Thyroid gland (tissue), 4 donors: ENCODE results near the gene BEND6. TPM values are rescaled to one million over a fixed set of nuclear protein-coding genes. Genes with fewer than 3 reads are reported as not detected.

Source experiments
- DNase-seq, 2 donors: peaks; one replicate each; pipeline ENCODE4 v3.0.0-alpha.2; 2019
- H3K27ac ChIP-seq, 3 donors: fragments of 200-600 bp; sonication (generic); 1 replicate in 2 of 3; 2 replicates in 1 of 3; pipeline ENCODE4 v1.5.1; 2016 to 2019; ENCODE audit warnings: mild to moderate bottlenecking in 1 of 3, moderate library complexity in 1 of 3
- H3K27me3 ChIP-seq: fragments of 200-600 bp; sonication (generic); one replicate; pipeline ENCODE4 v1.5.1; 2019
- H3K36me3 ChIP-seq, 2 donors: fragments of 200-600 bp; sonication (generic); one replicate each; pipeline ENCODE4 v1.5.1; 2016 to 2019
- H3K4me1 ChIP-seq, 2 donors: fragments of 200-600 bp; sonication (generic); one replicate each; pipeline ENCODE4 v1.5.1; 2017 to 2019
- H3K4me3 ChIP-seq, 3 donors: fragments of 200-600 bp; sonication (generic); replicated peaks in 1 of 3; 1 replicate in 2 of 3; 2 replicates in 1 of 3; pipeline ENCODE4 v1.5.1; 2016; ENCODE audit warnings: mild to moderate bottlenecking in 1 of 3
- H3K9me3 ChIP-seq: fragments of 200-600 bp; sonication (generic); one replicate; pipeline ENCODE4 v1.5.1; 2017
- POLR2A ChIP-seq, 2 donors: fragments of 450-650 bp; IDR thresholded peaks; one replicate each; pipeline ENCODE4 v1.6.1; 2017; ENCODE audit warnings: antibody characterized with exemption in 2 of 2, mild to moderate bottlenecking in 2 of 2, moderate library complexity in 1 of 2
- intact Hi-C: fragments of 100-400 bp; cut with DNase I; formaldehyde crosslinking; loops from one replicate; pipeline ENCODE4 v1.15.1; 2023
- small RNA-seq: library from RNA; depleted of rRNA; stranded (forward); fragments of <200 nt; gene quantifications from one replicate; pipeline ENCODE3, GENCODE V24; 2016
- total RNA-seq, 4 donors: library from RNA; depleted of rRNA; stranded (reverse); fragments of >200 nt; gene quantifications; one replicate each; pipeline ENCODE4 v1.2.3, GENCODE V29; 2016
- TF ChIP-seq, protein P1 (sequence below), 6 experiments: fragments of 200-600 bp in 3 of 6; fragments of 450-650 bp in 3 of 6; sonication (generic) in 3 of 6; IDR thresholded peaks; one replicate each; pipeline ENCODE4 v1.5.1; 2016 to 2019; ENCODE audit warnings: antibody characterized with exemption in 6 of 6, mild to moderate bottlenecking in 2 of 6, inconsistent platforms in 1 of 6, moderate library complexity in 1 of 6

BEND6 gene
- total RNA-seq, 4 donors from 2014 or later = 1.1 to 7.1 (median 3.0) TPM

DNA sequence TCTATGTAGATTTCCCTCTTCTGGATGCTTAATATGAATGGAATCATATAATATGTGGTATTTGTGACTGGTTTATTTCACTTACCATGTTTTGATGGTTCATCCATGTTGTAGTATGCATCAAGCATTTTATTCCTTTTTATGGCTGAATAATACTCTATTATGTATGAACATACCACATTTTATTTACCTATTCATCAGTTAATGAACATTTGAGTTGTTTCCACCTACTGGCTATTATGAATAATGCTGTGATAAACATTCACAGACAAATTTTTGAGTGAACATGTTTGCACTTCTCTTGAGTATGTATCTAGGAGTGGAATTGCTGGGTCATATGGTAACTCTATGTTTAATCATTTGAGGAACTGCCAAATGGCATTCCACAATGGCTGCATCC is 120.2 kb downstream of the BEND6 start:
- intact Hi-C loops = no loop called here
- no peak overlapping the region for H3K4me3 ChIP-seq
- DNase-seq = no peak
- H3K27me3 ChIP-seq = no peaks in the 10 kb centered on the region
- no peak overlapping the region for H3K27ac ChIP-seq
- no peaks in the 10 kb centered on the region for H3K9me3 ChIP-seq
- no peaks in the 10 kb centered on the region for H3K4me1 ChIP-seq
- TF ChIP-seq POLR2A (IDR thresholded peaks at IDR 0.05) = no peak
- TF ChIP-seq, protein P1, sequence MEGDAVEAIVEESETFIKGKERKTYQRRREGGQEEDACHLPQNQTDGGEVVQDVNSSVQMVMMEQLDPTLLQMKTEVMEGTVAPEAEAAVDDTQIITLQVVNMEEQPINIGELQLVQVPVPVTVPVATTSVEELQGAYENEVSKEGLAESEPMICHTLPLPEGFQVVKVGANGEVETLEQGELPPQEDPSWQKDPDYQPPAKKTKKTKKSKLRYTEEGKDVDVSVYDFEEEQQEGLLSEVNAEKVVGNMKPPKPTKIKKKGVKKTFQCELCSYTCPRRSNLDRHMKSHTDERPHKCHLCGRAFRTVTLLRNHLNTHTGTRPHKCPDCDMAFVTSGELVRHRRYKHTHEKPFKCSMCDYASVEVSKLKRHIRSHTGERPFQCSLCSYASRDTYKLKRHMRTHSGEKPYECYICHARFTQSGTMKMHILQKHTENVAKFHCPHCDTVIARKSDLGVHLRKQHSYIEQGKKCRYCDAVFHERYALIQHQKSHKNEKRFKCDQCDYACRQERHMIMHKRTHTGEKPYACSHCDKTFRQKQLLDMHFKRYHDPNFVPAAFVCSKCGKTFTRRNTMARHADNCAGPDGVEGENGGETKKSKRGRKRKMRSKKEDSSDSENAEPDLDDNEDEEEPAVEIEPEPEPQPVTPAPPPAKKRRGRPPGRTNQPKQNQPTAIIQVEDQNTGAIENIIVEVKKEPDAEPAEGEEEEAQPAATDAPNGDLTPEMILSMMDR (IDR thresholded peaks at IDR 0.05) = no peak
- no peaks in the 10 kb centered on the region for H3K36me3 ChIP-seq

Small RNA genes within 50 kb of the gene (small RNA-seq; reads per million reads assigned to genes)
- not detected for gene FTH1P15
- not detected for gene RNU6-626P

Other genes with a start within 250 kb of the BEND6 start
- 10 to 100 TPM in 2 of 4 donors, 1 to 10 TPM in 2; 9.1 to 16.8 (median 11.0) TPM for gene KIAA1586, start 91.6 kb downstream of the BEND6 start, total RNA-seq
- gene ZNF451, start 135.1 kb downstream of the BEND6 start, total RNA-seq = 100 to 1,000 TPM in 1 of 4 donors, 10 to 100 TPM in 3; 71.7 to 126 (median 85.6) TPM
- gene BAG2, start 217.2 kb downstream of the BEND6 start, total RNA-seq = 10 to 100 TPM in 3 of 4 donors, 1 to 10 TPM in 1; 9.5 to 11.5 (median 10.9) TPM